Stimulated activated CD4-positive, alpha-beta T cell treated with anti-CD3 and anti-CD28 coated beads, Interleukin-1b, Interleukin-23, amount 100 ng/mL, for 1 hour (primary cell): Measurements from ENCODE around the gene IRGC.
"Not testable (repeated sequence)": the region's sequence is repeated elsewhere in the genome, so short reads cannot be mapped to it uniquely, and the experiment has no call there.

Source experiments
- DNase-seq, 2 donors: peaks; one replicate each; pipeline ENCODE4 v3.0.0-alpha.2; 2020; ENCODE audit warnings: low read depth in 2 of 2

Gene IRGC, protein sequence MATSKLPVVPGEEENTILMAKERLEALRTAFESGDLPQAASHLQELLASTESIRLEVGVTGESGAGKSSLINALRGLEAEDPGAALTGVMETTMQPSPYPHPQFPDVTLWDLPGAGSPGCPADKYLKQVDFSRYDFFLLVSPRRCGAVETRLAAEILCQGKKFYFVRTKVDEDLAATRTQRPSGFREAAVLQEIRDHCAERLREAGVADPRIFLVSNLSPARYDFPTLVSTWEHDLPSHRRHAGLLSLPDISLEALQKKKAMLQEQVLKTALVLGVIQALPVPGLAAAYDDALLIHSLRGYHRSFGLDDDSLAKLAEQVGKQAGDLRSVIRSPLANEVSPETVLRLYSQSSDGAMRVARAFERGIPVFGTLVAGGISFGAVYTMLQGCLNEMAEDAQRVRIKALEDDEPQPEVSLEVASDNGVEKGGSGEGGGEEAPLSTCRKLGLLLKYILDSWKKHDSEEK

DNA sequence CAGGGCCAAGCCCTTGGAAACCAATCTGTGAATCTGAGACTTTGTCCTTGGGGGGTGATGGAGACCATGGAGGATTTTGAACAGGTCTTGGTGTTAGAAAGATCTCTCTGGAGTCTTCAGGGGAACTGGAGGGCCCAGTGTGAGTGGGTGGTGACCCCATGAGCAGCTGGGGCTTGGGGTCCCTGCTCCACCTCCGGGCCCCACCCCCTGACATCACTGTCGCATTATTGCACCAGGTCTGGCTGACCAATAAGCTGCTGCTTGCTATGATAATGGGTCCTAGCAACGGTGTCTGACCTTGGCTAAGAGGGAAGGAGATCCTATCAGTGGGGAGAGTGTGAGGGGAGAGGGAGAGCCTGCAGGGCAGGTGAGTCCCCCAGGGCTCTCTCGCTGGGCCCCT is at the start of gene IRGC:
Gene IRGC (plus strand): TSS at position 301 of the 400 bp plus-strand sequence. CDS start 2,483 bp downstream, outside the sequence.
- no peak for DNase-seq

DNA sequence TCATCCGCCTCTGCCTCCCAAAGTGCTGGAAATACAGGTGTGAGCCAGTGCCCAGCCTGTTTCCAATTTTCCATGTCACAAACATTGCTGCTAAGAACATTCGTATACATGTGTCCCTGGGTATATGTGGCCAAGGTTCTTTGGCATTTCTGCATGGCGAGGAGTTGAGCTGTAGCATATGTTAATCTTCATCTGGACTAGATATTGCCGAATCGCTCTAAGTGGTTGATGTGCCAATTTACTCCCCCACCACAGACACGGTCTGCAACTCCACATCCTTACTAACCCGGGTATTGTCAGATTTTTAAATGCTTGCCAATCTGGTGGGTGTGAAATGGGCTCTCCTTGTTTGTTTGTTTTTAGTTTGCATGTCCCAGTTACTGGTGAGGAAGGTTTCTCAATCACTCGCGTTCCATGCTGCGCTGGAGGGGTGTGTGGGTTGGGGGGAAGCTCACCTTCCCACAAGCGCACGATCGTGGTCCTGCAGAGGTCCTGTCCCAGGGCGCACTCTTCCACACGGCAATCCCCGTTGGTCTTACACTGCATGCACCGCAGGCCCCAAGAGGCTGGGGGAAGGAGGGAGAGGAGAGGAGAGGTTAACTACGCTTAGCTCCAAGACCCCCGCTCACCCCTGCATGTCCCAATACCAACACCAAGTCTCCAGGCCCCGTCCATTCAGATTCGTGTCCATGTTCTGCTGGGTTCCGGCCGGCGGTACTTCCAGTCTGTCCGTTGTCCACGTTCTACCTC is 48.6 kb upstream of the IRGC start:
- no peak for DNase-seq

DNA sequence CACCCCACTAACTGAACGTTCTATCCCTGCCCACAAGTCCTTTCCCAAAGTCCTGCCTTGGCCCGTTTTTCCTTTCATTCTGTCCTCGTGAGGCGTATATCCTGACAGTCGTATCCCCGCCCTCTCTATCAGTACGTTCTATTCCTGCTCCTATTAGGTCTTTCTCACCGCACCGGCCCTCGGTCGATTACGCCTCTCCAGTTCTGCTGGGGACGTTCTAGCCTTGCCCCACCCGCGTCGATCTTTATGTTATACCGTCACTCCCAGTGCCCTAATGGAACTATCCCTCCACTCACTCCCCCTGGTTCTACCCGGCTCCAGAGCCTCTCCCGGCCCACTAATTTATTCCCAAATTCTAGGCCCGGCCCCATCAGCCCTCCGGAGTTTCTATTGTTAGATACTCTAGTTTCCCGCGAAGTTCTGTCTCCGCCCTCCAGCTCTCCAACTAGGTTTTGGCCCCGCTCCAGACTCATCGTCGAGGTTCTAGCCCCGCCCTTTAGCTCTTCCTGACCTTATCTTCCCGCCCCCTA is 47.9 kb upstream of the IRGC start:
- DNase-seq = no peak

DNA sequence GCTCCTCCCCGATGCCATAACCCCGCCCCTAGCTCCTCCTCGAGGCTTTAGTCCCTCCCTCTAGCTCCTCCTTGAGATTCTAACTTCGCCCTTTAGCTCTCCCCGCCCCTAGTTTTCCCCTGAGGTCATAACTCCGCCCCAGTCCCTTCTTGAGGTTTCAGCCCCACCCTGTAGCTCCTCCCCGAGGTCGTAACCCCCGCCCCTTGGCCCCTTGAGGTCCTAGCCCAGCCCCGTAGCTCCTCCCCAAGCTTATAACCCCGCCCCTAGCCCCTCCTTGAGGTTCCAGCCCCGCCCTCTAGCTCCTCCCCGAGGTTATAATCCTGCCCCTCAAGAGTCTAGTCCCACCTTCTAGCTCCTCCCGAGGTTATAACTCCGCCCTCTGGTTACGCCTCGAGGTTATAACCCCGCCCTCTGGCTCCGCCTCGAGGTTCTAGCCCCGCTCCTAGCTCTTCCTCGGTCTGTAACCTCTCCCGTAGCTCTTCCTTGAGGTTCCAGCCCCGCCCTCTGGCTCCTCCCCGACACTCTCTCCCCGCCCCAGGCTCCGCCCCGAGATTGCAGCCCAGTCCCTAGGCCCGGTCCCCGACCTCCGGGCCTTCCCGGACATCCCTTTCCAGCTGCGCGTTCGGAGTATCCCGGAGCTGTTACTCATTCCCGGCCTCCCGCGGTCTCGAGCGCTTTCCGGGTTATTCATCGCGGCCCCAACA is 47.3 kb upstream of the IRGC start:
- DNase-seq = peak; percentile 94 to 95

GRCh38 chr19:43672061-43672679 is 43.7 kb upstream of the IRGC start:
- no peak for DNase-seq

DNA sequence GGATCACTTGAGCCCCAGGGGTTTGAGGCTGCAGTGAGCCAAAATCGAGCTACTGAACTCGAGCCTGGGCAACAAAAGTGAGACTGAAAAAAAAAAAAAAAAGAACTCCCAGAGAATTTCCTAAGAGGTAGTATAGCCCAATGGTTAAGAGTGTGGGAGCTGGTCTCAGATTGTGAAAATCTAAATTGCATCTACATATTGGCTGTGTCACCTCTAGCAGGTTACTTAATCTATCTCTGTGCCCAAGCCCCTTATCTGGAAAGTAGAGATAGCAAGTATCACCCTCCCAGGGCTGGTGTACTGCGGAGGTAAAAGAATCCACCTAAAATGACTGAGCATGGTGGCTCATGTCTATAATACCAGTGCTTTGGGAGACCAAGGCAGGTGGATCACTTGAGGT is 42.2 kb upstream of the IRGC start:
- no peak for DNase-seq

GRCh38 chr19:43674183-43674582 is 41.7 kb upstream of the IRGC start:
- DNase-seq = no peak

- DNase-seq = no peak
These were observed 41.3 kb upstream of the IRGC start for GRCh38 chr19:43674596-43674995.

GRCh38 chr19:43675269-43675879 is 40.5 kb upstream of the IRGC start:
- no peak for DNase-seq

DNA sequence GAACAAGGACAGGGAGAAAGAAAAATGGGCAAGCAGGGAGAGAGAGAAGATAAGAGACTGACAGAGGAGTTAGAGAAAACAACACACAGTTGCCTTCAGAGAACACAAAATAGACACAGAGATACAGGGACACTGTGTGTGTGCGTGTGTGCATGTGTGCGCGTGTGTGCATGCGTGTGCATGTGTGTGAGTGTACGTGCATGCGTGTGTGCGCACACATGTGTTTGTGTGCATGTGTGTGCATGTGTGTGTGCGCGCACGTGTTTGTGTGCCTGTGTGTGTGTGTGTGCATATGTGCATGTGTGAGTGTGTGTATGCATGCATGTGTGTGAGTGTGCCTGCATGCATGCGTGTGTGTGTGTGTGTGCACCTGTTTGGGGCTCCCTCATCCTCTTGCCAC is 40.0 kb upstream of the IRGC start:
- no peak for DNase-seq

DNA sequence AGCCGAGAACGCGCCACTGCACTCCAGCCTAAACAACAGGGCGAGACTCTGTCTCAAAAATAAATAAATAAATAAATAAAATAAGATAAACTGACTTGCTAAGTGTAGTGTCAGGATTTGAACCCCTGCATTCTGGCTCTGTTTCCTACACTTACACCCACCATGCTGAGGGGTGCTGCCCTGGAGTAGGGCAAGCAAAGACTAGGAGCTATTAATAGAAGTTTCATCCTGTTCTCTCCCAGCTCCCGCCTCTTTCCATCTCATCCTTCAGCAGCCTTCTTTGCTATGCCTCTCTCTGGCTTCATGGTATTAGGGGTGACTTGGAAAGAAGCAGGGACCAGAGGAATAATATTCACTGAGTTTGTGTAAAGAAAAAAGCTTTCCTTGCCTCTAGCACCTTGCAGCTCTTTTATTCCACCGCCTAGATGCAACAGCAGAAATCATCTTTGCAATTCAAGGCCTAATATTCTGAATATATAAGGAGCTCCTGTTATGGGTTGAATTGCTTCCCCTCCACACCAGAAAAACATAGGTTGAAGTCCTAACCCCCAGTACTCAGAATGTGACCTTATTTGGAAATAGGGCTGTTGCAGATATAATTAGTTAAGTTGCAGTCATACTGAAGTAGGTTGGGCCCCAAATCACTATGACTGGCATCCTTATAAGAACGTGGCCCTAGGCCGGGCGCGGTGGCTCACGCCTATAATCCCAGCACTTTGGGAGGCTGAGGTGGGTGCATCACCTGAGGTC is 37.2 kb upstream of the IRGC start:
- DNase-seq = no peak

GRCh38 chr19:43681821-43682220 is 34.1 kb upstream of the IRGC start:
- no peak for DNase-seq

- not testable (repeated sequence) for DNase-seq
These were observed 33.6 kb upstream of the IRGC start for GRCh38 chr19:43682269-43682668.

DNA sequence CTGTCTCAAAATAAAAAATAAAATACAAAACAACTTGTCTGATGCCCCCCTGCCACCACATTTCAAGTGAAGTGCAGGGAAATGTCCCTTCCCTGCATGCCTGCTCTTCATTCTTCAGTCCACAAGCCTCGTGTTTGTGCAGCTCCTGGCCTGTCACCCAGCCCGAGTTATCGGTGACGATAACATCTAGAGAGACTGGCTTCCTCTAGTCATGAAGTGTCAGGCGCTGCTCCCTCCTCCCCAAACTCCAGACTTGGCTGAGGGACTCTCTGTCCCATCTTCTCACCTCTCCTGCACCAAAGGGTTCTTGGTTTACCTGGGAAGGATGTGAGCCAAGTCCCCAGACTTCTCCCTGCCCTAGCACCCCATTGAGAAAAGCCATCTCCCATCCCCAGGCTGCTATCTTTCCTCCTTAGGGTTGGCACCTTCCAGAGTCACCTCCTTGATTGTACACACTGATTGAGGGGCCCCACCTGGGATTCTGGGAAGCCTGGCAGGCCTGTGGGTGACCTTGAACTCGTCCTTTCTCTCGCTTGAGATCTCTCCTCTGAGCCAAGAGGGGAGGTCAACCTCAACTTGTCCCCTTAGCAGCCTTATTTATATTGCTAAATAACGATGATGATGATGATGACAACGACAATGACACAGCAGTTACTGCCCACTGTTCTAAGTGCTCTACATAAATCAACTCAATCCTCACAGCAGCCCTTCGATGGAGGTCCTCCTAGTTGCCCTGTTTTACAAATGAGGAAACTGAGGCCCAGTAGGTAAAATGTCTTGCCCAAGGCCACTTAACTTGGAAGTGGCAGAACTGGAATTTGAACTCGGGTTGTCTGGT is 32.8 kb upstream of the IRGC start:
- DNase-seq = no peak

DNA sequence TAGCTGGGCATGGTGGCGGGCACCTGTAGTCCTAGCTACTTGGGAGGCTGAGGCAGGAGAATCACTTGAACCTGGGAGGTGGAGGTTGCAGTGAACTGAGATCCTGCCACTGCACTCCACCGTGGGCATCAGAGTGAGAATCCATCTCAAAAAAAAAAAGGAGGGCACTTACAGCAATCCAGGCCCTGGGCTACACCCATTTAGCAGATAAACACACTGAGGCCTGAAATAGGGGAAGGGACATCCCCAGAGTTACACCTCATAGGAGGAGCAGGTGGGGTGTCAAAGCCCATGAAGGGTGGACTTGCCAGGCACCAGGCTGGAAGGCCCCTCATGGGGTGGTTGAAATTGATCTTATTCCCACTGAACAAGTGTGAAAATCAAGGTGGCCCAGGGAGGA is 32.0 kb upstream of the IRGC start:
- DNase-seq = no peak

GRCh38 chr19:43684326-43684725 is 31.6 kb upstream of the IRGC start:
- no peak for DNase-seq

GRCh38 chr19:43687660-43687997 is 28.2 kb upstream of the IRGC start:
- DNase-seq = no peak

DNA sequence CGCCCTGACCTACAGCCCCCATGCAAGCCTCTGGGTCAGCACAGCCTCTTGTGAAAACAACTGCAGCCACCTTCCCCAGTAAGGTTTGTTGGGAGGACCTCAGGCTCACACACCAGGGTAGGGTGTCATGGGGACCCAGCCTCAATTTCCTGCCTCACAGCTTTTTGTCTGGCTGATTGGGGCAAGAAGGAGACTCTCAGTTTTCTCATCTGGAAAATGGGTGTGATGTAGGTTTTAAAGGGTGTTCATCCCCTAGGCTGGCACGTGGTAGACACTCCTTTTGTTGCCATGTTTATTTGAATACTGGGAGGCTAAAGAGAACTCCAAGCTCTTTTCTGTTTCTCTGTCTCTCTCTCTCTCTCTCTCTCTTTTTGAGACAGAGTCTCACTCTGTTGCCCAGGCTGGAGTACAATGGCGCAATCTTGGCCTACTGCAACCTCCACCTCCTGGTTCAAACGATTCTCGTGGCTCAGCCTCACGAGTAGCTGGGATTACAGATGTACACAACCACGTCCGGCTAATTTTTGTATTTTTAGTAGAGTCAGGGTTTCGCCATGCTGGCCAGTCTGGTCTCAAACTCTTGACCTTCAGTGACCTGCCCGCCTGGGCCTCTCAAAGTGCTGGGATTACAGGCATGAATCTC is 27.7 kb upstream of the IRGC start:
- no peak for DNase-seq

GRCh38 chr19:43690444-43690843 is 25.4 kb upstream of the IRGC start:
- no peak for DNase-seq
